Measurements from ENCODE around the gene NFIX. TPM values are rescaled to one million over a fixed set of nuclear protein-coding genes. Genes with fewer than 3 reads are reported as not detected.
A peak's percentile ranks its signal among the peaks of the same experiment; 100 is the strongest.

Gene NFIX
- total and polyA plus RNA-seq, 2 of the 13 experiments (the other 11 are each of a cell fraction or from before 2014, with no cell fraction given), result 3.4 to 5.4 TPM

DNA sequence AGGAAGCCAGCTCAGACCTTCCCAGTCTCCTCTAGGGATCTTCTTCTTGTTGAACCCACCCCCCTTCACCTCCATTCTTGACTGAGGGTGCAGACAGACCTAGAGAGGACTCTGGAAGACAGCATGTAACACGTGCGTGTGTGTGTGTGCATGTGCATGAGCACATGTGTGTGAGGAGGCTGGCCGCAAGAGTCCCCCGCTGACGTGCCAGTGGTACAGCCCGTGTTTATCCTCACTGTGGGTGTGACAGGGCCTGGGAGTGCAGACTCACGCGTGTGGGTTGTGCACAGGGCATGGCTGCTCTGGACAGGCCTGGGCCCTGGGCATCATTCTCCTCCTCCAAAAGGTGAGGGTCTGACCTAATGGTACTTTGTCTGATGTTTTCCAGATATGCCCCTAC lies 81.0 kb downstream of the NFIX start:
- Histone ChIP-seq H2AFZ (ENCODE audit: low read length) (no peak overlapping the region), H3K9me3 (ENCODE audit: low read length) (no peaks in the 10 kb centered on the region), H3K4me3 (replicated peaks in 1 of 3; ENCODE audit: insufficient read depth in 1 of 3, low read depth in 2 of 3, low read length in 3 of 3) (no peak overlapping the region), H3K4me1 (ENCODE audit: insufficient read depth, low read length) (no peaks in the 10 kb centered on the region), H3K27me3 (ENCODE audit: control insufficient read depth in 1 of 2, insufficient read depth in 2 of 2, low read length in 2 of 2) (no peaks in the 10 kb centered on the region), H3K79me2 (ENCODE audit: insufficient read depth, low read length) (no peaks in the 10 kb centered on the region), H3K27ac (ENCODE audit: extremely low read length, insufficient read depth, low read length) (no peak overlapping the region), H3K9ac (ENCODE audit: insufficient read depth, low read depth, low read length) (no peak overlapping the region), H3K36me3 (replicated peaks in 1 of 2; ENCODE audit: control insufficient read depth in 1 of 2, insufficient read depth in 2 of 2, low read length in 2 of 2) (peaks cover 20 to 56% of the 10 kb centered on the region in 2 experiments; a peak in 4 of 5 replicates), H3K4me2 (ENCODE audit: low read depth, low read length) (no peak overlapping the region), H4K20me1 (ENCODE audit: insufficient read depth, low read length) (no peaks in the 10 kb centered on the region)
- 100% methylated on average over 7 of the region's 8 CpGs for WGBS (ENCODE audit: low lambda C conversion rate)
- ChIA-PET POLR2A (no interaction called here), CTCF (ENCODE audit: low intra/inter-chr PET ratio, low total read pairs) (no interaction called here)
- BruUV-seq (replicated peaks), result no TSS peak
- DNase-seq (ENCODE audit: low spot score) (no peak), ATAC-seq (no peak), FAIRE-seq (no peak)
- intact Hi-C loops (cut with micrococcal nuclease; ENCODE audit: unreplicated experiment), result no loop called here
- in situ Hi-C loops (cut with HindIII; ENCODE audit: extremely low pct_ligation_motif_present, low pct_unique_long_range_greater_than_20kb), result no loop called here
- TF ChIP-seq, protein P1, sequence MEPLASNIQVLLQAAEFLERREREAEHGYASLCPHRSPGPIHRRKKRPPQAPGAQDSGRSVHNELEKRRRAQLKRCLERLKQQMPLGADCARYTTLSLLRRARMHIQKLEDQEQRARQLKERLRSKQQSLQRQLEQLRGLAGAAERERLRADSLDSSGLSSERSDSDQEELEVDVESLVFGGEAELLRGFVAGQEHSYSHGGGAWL (CRISPR knock-in tag; IDR thresholded peaks at IDR 0.05), result no peak
- TF ChIP-seq, protein P2, sequence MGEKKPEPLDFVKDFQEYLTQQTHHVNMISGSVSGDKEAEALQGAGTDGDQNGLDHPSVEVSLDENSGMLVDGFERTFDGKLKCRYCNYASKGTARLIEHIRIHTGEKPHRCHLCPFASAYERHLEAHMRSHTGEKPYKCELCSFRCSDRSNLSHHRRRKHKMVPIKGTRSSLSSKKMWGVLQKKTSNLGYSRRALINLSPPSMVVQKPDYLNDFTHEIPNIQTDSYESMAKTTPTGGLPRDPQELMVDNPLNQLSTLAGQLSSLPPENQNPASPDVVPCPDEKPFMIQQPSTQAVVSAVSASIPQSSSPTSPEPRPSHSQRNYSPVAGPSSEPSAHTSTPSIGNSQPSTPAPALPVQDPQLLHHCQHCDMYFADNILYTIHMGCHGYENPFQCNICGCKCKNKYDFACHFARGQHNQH (CRISPR knock-in tag; IDR thresholded peaks at IDR 0.05), result no peak
- TF ChIP-seq, protein P3, sequence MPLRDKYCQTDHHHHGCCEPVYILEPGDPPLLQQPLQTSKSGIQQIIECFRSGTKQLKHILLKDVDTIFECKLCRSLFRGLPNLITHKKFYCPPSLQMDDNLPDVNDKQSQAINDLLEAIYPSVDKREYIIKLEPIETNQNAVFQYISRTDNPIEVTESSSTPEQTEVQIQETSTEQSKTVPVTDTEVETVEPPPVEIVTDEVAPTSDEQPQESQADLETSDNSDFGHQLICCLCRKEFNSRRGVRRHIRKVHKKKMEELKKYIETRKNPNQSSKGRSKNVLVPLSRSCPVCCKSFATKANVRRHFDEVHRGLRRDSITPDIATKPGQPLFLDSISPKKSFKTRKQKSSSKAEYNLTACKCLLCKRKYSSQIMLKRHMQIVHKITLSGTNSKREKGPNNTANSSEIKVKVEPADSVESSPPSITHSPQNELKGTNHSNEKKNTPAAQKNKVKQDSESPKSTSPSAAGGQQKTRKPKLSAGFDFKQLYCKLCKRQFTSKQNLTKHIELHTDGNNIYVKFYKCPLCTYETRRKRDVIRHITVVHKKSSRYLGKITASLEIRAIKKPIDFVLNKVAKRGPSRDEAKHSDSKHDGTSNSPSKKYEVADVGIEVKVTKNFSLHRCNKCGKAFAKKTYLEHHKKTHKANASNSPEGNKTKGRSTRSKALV (CRISPR knock-in tag; IDR thresholded peaks at IDR 0.05), result no peak
- TF ChIP-seq KMT2A (CRISPR knock-in tag; IDR thresholded peaks at IDR 0.05) (no peak), ISL2 (CRISPR knock-in tag; IDR thresholded peaks at IDR 0.05) (no peak), ZNF235 (CRISPR knock-in tag; IDR thresholded peaks at IDR 0.05; ENCODE audit: borderline replicate concordance) (no peak), ZNF530 (CRISPR knock-in tag; IDR thresholded peaks at IDR 0.05; ENCODE audit: low read depth) (no peak), RBM22 (optimal IDR thresholded peaks at IDR 0.05; ENCODE audit: low read length) (peak; percentile 23), SSRP1 (CRISPR knock-in tag; IDR thresholded peaks at IDR 0.05) (no peak)
- TF ChIP-seq, protein P4, sequence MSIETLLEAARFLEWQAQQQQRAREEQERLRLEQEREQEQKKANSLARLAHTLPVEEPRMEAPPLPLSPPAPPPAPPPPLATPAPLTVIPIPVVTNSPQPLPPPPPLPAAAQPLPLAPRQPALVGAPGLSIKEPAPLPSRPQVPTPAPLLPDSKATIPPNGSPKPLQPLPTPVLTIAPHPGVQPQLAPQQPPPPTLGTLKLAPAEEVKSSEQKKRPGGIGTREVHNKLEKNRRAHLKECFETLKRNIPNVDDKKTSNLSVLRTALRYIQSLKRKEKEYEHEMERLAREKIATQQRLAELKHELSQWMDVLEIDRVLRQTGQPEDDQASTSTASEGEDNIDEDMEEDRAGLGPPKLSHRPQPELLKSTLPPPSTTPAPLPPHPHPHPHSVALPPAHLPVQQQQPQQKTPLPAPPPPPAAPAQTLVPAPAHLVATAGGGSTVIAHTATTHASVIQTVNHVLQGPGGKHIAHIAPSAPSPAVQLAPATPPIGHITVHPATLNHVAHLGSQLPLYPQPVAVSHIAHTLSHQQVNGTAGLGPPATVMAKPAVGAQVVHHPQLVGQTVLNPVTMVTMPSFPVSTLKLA (IDR thresholded peaks at IDR 0.05), result peak; percentile 65
- TF ChIP-seq, protein P5, sequence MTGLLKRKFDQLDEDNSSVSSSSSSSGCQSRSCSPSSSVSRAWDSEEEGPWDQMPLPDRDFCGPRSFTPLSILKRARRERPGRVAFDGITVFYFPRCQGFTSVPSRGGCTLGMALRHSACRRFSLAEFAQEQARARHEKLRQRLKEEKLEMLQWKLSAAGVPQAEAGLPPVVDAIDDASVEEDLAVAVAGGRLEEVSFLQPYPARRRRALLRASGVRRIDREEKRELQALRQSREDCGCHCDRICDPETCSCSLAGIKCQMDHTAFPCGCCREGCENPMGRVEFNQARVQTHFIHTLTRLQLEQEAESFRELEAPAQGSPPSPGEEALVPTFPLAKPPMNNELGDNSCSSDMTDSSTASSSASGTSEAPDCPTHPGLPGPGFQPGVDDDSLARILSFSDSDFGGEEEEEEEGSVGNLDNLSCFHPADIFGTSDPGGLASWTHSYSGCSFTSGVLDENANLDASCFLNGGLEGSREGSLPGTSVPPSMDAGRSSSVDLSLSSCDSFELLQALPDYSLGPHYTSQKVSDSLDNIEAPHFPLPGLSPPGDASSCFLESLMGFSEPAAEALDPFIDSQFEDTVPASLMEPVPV (CRISPR knock-in tag; IDR thresholded peaks at IDR 0.05), result no peak
